NCI-H82 treated with DMSO at 0.1 percent for 48 hours (cell line): Measurements from ENCODE around the gene SDK2.

Experiments
- DNase-seq: peaks from one replicate; lab custom pipeline; 2025; ENCODE audit not compliant: unreplicated experiment; lab: John Stamatoyannopoulos, UW

SDK2 gene

DNA sequence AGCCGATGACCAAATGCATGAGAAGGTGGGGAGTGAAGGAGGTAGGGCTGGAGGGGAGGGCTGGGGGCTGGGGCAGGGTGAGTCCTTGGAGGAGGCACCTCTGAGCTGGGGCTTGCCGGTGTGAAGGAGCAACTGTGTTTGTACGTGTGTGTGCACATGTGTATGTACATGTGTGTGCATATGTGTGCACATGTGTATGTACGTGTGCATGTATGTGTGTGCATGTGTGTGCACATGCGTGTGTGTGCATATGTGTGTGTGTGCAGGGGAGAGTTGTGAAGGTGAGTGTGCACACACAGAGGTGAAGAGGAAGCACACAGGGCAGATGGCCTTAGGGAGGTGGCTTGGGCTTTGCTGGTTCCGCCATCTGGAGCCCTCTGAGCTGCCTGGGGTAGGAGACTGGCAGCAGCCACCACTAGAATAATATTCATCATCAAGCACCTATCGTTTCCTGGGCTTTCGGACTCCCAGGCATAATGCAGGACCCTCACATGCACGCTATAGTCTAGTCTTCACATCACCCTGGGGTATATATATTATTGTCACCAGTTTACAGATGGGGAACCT, 211.5 kb downstream of the SDK2 start:
- peak; percentile 28 for DNase-seq

DNA sequence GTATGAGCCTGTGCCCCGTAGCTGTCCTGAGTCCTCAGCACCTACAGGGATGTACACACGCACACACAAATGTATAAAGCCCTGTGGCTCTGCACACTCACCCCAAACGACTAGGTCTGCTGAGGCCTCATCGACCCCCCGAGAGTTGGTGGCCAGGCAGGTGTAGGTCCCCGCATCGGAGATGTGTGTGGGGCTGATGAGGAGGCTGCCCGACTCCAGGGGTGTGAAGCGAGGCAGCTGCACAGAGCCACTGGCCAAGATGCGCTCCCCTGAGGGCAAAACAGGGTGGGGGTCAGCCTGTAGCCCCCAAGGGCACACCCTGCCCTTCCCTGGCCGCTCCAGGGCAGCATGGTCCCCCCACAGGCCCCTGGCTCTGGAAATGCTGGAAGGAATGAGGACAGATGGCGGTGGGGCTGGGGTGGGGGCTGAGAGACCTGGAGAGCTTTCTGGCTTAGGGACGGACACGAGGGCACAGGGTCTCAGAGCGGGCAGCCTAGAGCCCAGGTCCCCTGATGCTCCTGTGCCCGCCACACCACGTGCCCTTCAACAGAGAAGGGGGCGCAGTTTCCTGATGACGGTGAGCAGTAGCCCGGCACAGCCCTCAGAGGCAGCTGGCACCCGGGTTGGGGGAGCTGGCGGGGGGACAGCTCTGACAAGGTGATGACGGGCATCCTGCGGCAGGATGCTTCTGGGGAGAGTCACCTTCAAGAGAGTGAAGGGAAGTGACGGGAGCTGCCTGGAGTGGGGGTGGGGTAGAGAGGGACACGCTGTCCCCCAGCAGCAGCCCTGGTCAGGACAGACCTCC, 212.6 kb downstream of the SDK2 start:
- no peak for DNase-seq

DNA sequence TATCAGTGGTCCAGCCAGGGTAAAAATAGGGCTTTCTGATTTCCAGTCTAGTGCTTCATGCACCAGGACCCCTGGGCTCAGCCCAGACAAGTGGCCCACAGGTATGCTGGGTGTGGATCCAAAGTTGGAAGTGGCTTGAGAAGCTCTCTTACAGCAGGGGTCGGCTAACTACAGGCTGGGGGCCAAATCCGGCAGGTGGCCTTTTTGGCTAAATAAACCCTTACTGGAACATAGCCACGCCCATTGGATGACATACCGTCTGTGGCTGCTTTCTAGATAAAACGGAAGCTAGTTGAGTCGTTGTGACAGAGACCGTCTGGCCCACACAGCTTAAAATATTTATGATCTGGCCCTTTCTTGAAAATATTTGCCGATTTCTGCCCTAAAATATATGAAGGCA, 213.4 kb downstream of the SDK2 start:
- DNase-seq: peak; percentile 16

DNA sequence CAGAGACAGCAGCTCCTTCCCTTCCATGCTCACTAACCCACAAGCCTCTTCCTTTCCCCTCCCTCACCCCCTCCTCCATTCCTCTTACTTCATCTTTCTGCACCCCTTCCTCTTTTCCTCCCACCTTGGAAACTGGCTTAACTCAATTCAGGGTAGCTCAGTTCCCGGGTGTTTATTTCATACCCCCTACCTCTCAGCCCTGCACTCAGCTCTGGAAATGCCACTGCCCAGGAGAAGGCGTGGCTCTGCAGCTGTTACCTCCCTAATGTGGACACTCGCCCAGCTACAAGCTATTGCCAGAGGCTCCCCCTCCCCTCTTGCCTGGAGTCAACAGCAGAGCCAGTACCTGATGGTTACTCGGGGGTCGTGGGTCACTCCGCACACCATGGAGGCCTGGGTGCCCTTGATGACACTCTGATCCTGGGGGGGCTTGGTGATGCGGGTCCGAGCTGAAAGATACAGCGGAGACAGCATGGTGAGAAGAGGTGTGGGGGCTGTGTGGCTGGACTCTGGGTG, 214.0 kb downstream of the SDK2 start:
- no peak for DNase-seq

DNA sequence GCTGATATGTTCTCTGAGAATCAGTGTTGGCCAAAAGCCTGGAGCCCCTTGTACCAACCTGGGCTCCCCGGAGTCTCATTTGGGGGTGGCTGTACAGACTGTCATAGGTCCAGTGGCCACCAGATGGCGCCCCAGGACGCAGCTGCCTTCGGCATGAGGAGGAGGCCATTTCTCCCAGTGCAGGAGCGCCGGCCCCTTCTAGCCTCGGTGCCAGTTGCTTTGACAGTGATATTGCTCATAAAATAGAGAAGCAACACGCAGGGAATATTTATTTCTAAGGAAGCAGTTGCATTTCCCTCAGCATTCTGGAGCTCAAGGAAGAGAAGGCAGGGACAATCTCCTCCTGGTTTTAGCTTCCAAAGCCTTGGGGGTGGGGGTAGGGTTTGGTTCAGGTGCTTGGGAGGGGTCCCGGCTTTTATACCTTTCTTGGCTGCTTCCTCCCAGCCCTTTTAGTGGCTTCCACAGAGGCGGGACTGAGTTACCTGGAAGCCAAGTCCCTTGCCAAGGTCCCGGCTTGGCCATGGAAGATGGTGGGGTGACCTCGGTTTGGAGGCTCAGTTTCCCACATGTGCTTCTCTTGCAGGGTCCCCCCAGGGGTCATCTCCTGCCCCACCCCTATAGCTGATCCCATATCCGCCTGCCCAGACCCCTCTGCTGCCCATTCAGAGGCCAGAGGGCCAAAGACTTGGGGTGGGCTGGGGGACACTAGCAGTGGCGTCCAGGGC, 214.6 kb downstream of the SDK2 start:
- peak; percentile 61 for DNase-seq

DNA sequence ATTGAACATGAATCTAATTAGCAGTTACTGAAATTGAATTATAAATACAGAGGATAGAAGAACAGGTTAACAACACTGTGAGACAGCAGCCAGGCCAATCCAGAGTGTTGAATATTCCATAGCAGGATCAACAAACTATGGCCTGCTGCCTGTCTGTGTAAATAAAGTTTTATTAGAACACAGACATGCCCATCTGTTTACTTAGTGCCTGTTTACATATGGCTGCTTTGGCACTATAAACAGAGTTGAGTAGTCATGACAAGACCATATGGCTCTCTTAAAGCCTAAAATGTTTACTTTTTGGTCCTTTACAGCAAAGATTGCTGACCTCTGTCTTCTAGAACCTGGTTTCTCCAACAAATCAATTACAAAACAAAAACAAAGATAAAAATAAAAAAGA, 217.0 kb downstream of the SDK2 start:
- peak; percentile 41 for DNase-seq

DNA sequence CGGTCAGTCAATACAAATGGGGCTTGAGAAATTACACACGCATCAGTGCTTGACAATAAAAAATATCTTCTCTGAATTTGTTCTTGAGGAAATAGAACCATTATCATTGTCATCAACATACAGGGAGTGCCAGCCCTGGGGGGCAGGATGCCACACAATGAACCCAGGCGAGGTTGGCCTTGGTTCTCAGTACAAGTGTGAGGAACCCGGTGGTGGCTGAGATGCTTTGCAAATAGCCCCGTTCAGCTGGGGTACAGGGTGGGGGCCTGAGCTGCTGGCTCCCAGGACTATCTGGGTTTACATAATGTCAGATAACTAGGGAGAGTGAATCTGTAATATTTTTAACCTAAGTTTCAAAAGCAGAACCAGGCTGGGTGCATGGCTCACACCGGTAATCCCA, 219.7 kb downstream of the SDK2 start:
- DNase-seq: no peak

DNA sequence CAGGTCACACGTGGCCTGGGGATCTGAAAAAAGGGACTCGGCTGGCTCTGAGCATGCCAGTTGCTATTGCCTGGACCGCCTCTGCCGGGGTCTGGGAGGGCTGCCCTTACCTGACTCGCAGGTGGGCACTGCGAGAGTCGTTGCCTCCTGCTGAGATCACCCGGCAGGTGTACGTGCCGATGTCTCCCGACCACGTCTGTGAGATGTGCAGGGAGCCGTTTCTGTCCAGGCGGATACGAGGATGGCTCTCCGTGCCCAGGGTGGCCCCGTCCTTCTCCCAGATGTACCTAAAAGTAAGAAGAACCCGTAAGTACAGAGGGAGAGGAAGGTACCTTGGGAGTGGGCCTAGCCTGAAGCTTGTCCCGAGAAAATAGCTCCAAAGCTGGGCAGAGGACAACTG, 220.4 kb downstream of the SDK2 start:
- DNase-seq: no peak

DNA sequence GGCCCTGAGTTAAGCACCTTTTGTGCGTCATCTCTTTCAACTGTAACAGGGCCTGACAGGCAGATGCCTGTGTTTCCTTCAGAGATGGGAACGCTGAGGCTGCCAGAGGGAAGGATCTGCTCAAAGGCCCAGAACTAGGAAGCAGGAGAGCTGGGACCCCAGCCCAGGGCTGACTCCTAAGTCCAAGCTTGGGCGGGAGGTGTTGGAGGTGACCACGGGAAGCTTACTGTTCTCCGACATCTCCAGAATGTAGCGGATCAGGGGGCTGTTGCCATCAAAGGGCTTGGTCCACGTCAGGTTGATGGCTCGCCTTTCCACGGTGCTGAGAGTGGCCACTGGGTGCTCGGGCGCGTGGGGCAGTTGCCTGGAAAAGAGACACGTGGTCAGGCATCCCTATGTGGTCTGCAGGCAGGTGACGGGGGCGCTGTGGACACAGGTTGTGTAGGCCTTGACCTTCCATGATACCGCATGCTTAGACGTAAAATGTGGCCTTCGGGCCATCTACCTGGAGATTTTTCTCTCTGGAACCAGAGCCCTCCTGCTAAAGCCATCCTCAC, 221.0 kb downstream of the SDK2 start:
- DNase-seq: no peak

DNA sequence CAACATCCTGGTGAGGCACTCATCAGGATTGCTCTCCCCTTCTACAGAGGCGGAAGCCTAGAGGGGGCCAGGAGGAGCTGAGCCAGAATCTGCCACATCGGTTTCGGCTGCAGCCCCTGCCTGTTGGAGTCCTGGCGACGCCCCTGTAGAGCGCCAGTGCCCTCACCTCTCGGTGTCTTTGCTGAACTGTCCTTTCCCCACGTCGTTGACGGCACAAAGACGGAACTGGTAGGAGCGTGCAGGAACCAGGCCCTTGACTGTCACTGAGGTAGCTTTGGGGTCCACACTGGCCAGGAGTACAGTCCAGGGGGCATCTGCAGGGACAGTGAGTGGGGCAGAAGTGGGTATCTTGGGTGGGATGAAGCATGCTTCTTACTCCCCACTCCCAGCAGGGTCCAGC, 222.1 kb downstream of the SDK2 start:
- DNase-seq: no peak

DNA sequence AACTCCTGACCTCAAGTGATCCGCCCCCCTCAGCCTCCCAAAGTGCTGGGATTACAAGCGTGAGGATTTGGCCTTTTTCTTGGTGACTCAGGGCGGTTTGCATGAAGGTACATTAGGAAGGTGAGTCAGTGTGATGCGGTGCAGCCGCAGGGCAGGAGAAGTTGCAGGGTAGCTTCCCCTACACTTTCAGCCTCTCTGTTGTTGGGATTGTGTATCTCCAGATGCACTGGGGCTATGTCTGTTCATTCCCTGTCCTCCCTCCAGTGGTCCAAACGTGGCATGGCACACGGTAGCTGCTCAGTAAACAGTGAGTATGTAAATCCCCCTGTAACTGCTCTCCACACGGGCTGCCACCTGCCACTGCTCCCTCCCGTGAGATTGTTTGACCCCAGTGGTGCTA, 223.3 kb downstream of the SDK2 start:
- no peak for DNase-seq

DNA sequence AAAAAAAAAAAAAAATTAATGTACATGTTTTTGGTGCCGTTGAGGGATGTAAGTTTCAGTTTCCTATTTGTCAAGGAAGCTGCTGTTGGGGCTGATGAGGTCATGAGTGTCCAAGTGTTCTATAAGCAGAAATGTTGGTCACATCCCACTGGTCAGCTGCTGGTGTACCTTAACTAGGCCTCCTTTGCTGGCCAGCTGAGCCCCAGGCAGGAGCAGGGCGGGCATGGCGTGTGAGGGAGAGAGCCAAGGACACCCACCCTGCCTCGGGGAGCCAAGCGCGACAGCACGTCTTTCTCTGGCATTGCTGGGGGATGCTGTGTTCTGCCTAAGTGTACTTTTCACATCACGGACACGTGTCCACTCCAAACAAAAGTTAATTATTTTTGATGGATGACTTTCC, 224.4 kb downstream of the SDK2 start:
- no peak for DNase-seq

DNA sequence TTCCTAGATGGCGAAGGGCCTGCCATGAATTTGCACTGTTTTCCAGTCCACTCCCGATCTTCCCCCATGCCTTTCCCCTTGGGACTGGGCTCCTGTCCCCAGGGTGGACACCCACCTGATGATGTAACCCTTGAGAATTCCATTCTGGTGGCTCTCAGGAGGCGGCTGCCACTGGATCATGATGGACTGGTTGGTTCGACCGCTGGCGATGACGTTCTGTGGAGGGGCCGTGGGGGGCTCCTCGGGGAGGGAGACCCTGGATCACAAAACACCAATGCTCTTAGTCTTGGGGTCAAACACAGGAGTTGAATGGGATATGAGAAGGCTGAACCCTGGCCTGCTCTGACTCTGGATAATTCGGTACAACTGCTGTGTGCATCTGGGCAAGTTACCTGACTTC, 225.2 kb downstream of the SDK2 start:
- no peak for DNase-seq

DNA sequence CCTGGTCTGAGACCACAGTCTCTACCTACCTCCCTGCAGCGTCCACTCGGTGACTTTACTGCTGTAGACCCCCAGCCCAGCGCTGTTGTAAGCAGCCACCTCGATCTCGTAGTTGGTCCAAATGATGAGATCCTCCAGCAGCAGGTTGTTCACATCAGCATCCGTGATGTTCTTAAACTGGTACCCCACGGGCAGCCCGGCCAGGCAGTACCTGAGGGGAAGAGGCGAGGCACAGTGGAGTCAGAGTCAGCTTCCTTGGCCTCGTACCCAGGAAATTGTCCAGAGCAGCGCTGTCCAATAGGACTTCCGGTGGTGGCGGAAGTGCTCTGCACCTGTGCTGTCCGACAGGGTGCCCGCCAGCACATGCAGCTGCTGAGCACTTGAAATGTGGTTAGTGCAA, 228.5 kb downstream of the SDK2 start:
- DNase-seq: no peak

DNA sequence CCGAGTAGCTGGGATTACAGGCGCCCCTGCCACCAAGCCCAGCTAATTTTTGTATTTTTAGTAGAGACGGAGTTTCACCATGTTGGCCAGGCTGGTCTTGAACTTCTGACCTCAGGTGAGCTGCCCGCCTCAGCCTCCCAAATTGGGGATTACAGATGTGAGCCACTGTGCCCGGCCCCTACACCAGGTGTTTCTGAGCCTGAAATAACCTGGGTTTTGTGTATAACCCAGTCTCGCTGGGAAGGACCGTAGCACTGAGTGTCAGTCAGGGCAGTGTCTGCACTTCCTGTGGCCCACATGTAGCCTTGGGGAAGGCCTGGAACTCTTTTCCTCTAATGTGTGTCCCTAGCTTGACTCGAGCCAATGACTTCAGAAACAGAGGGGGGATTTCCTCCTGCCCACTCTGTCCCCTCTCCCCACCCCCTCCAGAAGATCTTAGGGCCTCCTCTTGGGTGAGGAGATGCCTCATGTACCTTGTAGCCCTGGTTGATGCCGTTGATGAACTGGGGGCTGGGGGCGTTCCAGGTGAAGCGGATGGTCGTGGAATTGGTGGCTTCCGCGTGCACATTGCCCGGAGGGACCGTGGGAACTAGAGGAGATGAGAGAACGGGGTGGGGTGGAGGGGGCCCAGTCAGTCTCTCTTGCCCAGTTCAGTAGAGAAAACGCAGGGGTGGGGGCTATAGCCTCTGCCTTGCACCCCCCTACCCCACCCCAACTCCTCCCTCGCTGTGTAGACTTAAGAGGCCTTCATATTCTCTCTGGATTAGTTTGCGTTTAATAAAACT, 229.9 kb downstream of the SDK2 start:
- DNase-seq: no peak

DNA sequence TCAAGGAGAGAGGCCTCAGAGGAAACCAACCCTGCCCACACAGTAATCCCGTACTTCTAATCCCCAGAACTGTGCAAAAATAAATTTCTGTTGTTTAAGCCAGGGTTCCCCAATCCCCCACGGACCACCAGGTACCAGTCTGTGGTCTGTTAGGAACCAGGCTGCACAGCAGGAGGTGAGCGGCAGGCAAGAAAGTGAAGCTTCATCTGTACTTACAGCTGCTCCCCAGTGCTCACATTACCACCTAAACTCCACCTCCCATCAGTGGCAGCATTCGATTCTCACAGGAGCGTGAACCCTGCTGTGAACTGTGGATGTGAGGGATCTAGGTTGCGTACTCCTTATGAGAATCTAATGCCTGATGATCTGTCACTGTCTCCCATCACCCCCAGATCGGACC, 231.3 kb downstream of the SDK2 start:
- DNase-seq: no peak

DNA sequence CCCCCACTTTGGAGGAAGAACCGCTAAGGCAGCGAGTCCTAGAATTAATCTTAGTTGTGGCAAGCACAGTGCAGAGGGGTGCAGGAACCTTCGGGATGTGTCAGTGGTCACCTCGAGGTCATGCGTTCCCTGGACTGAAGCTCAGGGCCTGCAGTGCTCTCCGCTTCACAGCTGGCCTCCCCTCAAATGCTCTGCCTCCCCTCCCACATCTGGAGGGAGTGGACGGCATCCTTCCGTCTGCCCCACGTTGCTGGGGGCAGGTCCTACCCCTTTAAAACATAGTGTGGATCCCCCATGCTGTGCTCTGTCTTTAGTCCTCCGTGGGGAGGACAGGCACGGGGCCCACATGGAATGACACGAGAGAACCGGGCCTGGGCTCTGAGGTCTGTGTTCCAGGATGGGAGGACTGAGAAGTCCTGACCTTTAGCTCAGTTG, 232.9 kb downstream of the SDK2 start:
- no peak for DNase-seq

DNA sequence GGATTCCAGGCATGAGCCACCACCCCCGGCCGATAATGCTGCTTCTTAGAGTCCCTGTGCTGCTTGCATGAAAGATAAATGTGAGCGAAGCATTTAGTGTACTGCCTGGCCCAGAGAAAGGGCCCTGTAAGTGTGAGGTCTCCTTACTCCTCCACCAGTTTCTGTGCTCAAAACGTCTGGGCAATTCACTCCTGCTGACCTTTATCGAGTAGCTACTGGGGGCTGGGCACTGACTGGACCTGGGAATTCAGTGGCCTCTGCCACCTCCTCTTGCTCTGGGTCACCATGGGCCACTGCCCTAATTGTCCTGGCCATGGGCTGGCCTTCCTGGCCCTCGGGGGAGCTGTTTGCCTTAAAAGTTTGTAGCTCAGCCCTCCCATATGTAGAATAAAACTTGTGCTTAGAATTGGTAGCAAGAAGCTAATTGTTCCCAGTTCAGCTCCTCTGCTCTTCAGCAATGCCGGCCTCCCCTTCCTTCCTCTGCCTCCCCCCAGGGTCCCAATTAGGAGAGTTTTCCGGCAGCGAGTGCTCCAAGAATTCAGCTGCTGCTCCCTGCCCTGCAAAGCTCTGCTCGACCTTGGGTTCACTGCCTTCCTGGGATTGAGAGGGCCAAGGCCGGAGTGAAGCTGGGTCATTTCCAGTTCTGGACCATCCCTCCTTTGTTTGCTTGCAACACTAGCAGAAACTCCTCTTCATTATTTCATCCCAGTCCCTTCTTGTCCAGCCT, 233.5 kb downstream of the SDK2 start:
- DNase-seq: no peak

DNA sequence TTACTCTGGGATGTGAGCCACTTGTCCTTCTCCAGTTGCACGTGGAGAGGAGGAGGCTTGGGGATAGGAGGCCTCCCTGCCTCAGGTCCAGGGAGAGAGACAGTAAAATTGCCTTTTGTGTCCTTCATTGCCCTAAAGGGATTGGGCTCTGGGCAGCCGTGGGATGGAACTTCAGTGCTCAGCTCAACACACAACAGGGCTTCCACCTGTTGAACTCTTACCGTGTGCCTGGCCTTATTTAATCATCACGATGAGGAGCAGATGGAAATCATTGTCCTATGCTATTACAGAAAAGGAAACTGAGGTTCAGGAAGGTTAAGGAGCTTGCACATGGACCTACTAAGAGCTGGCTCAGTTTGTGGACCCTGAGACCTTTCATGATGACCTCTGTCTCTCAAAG, 240.0 kb downstream of the SDK2 start:
- DNase-seq: no peak

DNA sequence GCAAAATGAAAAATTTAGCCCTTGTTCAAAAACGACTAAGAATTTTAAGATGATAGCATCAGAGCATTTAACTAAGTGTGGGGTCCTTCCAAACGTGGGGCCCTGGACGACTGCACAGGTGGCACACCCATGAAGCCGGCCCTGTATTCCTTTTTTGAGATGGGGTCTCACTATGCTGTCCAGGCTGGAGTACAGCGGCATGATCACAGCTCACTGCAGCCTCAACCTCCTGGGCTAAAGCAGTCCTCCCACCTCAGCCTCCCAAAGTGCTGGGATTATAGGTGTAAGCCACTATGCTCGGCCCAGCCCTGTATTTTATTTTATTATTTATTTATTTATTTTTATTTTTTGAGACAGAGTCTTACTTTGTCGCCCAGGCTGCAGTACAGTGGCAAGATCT, 241.8 kb downstream of the SDK2 start:
- DNase-seq: no peak
